HEK293 (cell line): ENCODE measurements around the gene POLL.

ENCODE experiments used
- CTCF ChIA-PET: fragments of 350-600 bp; formaldehyde crosslinking; extraction: SDS; loops from one replicate; lab custom pipeline; 2021; ENCODE audit warnings: antibody characterized with exemption; lab: Yijun Ruan, JAX
- POLR2A ChIA-PET: fragments of 300-600 bp; formaldehyde crosslinking; extraction: SDS; loops from one replicate; lab custom pipeline; 2020; ENCODE audit warnings: antibody characterized with exemption, inconsistent platforms; lab: Yijun Ruan, JAX
- H3K27ac ChIP-seq: fragments of 200-500 bp; sonication (Bioruptor generic); 2 replicates; pipeline ENCODE4 v1.5.1; 2014; ENCODE audit warnings: low read depth, low read length, control low read depth, inconsistent platforms; ENCODE audit errors: extremely low read depth
- H3K36me3 ChIP-seq, 2 experiments: fragments of 200-500 bp in 1 of 2; sonication (Bioruptor generic) in 1 of 2; 1 replicate in 1 of 2; 2 replicates in 1 of 2; pipeline ENCODE4 v1.5.1; 2014 to 2017; ENCODE audit warnings: inconsistent platforms in 2 of 2, low read length in 2 of 2; ENCODE audit not compliant: control insufficient read depth in 2 of 2, insufficient read depth in 1 of 2
- H3K4me1 ChIP-seq: fragments of 200-500 bp; sonication (Bioruptor generic); 2 replicates; pipeline ENCODE4 v1.5.1; 2014; ENCODE audit warnings: mild to moderate bottlenecking, low read length, inconsistent platforms; ENCODE audit not compliant: control insufficient read depth, insufficient read depth
- H3K4me3 ChIP-seq: 2 replicates; pipeline ENCODE4 v1.5.1; 2011; ENCODE audit warnings: low read depth, mild to moderate bottlenecking, control low read depth, low read length, moderate library complexity
- H3K9me3 ChIP-seq: fragments of 200-500 bp; sonication (Bioruptor generic); 2 replicates; pipeline ENCODE4 v1.5.1; 2014; ENCODE audit warnings: low read depth, low read length, inconsistent platforms; ENCODE audit not compliant: control insufficient read depth, insufficient read depth
- GLI4 ChIP-seq: fragments of 450-650 bp; formaldehyde crosslinking; IDR thresholded peaks from 2 replicates; pipeline ENCODE4 v1.5.1; 2016; ENCODE audit warnings: missing biosample characterization, missing genetic modification characterization
- MEIS1 ChIP-seq: sonication (generic); formaldehyde crosslinking; IDR thresholded peaks from 2 replicates; pipeline ENCODE4 v1.8.1; 2022; ENCODE audit warnings: missing genetic modification reagents, mild to moderate bottlenecking, borderline replicate concordance
- OVOL3 ChIP-seq: fragments of 450-650 bp; formaldehyde crosslinking; IDR thresholded peaks from 2 replicates; pipeline ENCODE4 v1.5.1; 2016; ENCODE audit warnings: missing biosample characterization, missing genetic modification characterization
- SALL2 ChIP-seq: fragments of 450-650 bp; formaldehyde crosslinking; IDR thresholded peaks from 2 replicates; pipeline ENCODE4 v1.5.0; 2017; ENCODE audit warnings: missing biosample characterization, mild to moderate bottlenecking, missing genetic modification characterization, borderline replicate concordance
- ZNF121 ChIP-seq: fragments of 450-650 bp; formaldehyde crosslinking; IDR thresholded peaks from 2 replicates; pipeline ENCODE4 v1.5.1; 2016; ENCODE audit warnings: missing biosample characterization, missing genetic modification characterization
- ZNF266 ChIP-seq: fragments of 450-650 bp; formaldehyde crosslinking; IDR thresholded peaks from 2 replicates; pipeline ENCODE4 v1.5.1; 2016; ENCODE audit warnings: missing biosample characterization, missing genetic modification characterization, low read depth
- ZNF529 ChIP-seq: fragments of 450-650 bp; formaldehyde crosslinking; IDR thresholded peaks from 2 replicates; pipeline ENCODE4 v1.5.1; 2017; ENCODE audit warnings: missing genetic modification characterization, missing biosample characterization; ENCODE audit not compliant: insufficient replicate concordance
- ZNF530 ChIP-seq: fragments of 450-650 bp; formaldehyde crosslinking; IDR thresholded peaks from 2 replicates; pipeline ENCODE4 v1.5.1; 2016; ENCODE audit warnings: low read depth, missing biosample characterization, missing genetic modification characterization
- ZNF777 ChIP-seq: fragments of 450-650 bp; formaldehyde crosslinking; IDR thresholded peaks from 2 replicates; pipeline ENCODE4 v1.5.1; 2017; ENCODE audit warnings: missing biosample characterization, missing genetic modification characterization, borderline replicate concordance
- TF ChIP-seq, protein P1 (sequence below): sonication (generic); formaldehyde crosslinking; IDR thresholded peaks from 2 replicates; pipeline ENCODE4 v1.8.1; 2022; ENCODE audit warnings: mild to moderate bottlenecking, moderate library complexity, missing genetic modification reagents
- TF ChIP-seq, protein P2 (sequence below): fragments of 450-650 bp; formaldehyde crosslinking; IDR thresholded peaks from 2 replicates; pipeline ENCODE4 v1.5.1; 2016; ENCODE audit warnings: missing biosample characterization, missing genetic modification characterization
- TF ChIP-seq, protein P3 (sequence below): fragments of 450-650 bp; formaldehyde crosslinking; IDR thresholded peaks from 2 replicates; pipeline ENCODE4 v1.5.1; 2016; ENCODE audit warnings: missing biosample characterization, missing genetic modification characterization
- TF ChIP-seq, protein P4 (sequence below): fragments of 450-650 bp; formaldehyde crosslinking; IDR thresholded peaks from 2 replicates; pipeline ENCODE4 v1.5.1; 2016; ENCODE audit warnings: missing biosample characterization, missing genetic modification characterization
- TF ChIP-seq, protein P5 (sequence below): fragments of 450-650 bp; formaldehyde crosslinking; IDR thresholded peaks from 2 replicates; pipeline ENCODE4 v1.5.1; 2016; ENCODE audit warnings: missing biosample characterization, missing genetic modification characterization
- TF ChIP-seq, protein P6 (sequence below): fragments of 450-650 bp; formaldehyde crosslinking; IDR thresholded peaks from 2 replicates; pipeline ENCODE4 v1.5.1; 2016; ENCODE audit warnings: missing biosample characterization, missing genetic modification characterization
- TF ChIP-seq, protein P7 (sequence below): fragments of 450-650 bp; formaldehyde crosslinking; IDR thresholded peaks from 2 replicates; pipeline ENCODE4 v1.5.1; 2016; ENCODE audit warnings: missing biosample characterization, missing genetic modification characterization

POLL gene

DNA sequence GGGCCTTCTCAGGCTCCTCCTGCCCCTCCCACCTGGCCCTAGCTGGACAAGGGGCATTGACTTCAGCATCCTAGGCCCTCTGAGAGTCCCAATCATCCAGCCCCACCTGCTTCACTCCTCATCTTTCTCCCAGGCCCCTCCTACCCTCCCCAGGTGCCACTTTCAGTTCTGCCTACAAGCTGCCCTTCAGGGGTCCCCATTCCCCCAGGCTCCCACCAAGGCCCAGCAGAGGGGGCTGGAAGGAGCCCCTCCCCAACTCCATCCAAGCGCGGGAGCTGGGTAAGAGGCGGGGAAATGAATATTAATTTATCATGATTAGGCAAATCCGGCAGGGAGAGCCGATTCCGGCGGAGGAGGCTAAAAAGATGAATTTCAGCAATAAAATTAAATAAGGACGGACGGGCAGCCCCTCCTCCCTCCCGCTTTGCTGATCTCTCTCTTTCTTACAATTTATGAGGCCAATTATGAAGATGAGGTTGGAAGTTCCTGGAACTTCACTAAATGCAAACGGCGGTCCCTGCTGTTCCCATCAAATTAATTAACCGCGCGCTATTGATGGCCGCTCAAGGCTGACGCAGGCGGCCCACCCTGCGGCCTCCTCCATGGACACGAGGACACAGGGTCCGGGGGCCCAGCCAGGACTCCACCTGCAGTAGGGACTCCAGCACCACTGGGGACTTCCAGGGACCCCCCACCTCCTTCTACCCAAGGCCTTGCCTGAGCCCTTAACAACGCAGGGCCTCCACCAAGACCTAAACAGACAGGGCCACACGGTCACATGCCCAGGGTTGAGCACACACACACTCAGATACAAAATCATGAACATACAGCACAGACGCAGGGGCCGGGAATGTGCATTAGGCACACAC is 13.9 kb downstream of the POLL start:
- TF ChIP-seq SALL2 (tag by site-specific recombination) (no peak), ZNF529 (peak; percentile 74)
- Histone ChIP-seq H3K27ac (no peak overlapping the region), H3K9me3 (0 out of 2 replicates have a peak, but pooled peaks cover 2% of the 10 kb centered on the region), H3K4me1 (peaks cover 3% of the 10 kb centered on the region), H3K36me3 (peaks cover 0 to 13% of the 10 kb centered on the region in 2 experiments; a peak in 1 of 3 replicates), H3K4me3 (no peak overlapping the region)
- ChIA-PET CTCF (interaction anchor here (0.6 to 1.7 kb wide), 4 partner anchors 38 to 360 kb away, joined by 3 read pairs; no protein-coding TSS in a partner anchor), POLR2A (no interaction called here)

DNA sequence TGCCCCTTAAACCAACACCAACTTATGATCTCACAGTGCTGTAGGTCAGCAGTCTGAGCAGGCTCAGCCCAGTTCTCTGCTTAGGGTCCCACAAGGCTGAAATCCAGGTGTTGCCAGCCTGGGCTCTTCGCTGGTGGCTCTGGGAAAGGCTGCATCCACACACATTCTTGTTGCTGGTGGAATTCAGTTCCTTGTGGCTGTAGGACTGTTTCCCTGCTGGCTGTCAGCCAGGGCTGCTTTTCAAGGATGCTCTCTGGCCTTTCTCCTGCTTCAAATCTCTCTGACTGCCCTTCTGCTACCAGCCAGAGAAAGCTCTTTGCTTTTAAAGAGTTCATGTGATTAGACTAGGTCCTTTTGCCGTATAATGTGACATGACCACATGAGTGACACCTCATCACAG is 15.3 kb downstream of the POLL start:
- Histone ChIP-seq H3K4me3 (no peak overlapping the region), H3K27ac (no peak overlapping the region), H3K4me1 (peaks cover 3% of the 10 kb centered on the region), H3K9me3 (0 out of 2 replicates have a peak, but pooled peaks cover 2% of the 10 kb centered on the region), H3K36me3 (no peaks in the 10 kb centered on the region)
- POLR2A ChIA-PET: interaction anchor here (1.2 kb wide), 1 partner anchor 15 kb away, joined by 3 read pairs; the partner anchor contains the start of genes DPCD and POLL
- TF ChIP-seq, protein P1, sequence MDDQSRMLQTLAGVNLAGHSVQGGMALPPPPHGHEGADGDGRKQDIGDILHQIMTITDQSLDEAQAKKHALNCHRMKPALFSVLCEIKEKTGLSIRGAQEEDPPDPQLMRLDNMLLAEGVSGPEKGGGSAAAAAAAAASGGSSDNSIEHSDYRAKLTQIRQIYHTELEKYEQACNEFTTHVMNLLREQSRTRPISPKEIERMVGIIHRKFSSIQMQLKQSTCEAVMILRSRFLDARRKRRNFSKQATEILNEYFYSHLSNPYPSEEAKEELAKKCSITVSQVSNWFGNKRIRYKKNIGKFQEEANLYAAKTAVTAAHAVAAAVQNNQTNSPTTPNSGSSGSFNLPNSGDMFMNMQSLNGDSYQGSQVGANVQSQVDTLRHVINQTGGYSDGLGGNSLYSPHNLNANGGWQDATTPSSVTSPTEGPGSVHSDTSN (CRISPR knock-in tag): no peak
- TF ChIP-seq, protein P2, sequence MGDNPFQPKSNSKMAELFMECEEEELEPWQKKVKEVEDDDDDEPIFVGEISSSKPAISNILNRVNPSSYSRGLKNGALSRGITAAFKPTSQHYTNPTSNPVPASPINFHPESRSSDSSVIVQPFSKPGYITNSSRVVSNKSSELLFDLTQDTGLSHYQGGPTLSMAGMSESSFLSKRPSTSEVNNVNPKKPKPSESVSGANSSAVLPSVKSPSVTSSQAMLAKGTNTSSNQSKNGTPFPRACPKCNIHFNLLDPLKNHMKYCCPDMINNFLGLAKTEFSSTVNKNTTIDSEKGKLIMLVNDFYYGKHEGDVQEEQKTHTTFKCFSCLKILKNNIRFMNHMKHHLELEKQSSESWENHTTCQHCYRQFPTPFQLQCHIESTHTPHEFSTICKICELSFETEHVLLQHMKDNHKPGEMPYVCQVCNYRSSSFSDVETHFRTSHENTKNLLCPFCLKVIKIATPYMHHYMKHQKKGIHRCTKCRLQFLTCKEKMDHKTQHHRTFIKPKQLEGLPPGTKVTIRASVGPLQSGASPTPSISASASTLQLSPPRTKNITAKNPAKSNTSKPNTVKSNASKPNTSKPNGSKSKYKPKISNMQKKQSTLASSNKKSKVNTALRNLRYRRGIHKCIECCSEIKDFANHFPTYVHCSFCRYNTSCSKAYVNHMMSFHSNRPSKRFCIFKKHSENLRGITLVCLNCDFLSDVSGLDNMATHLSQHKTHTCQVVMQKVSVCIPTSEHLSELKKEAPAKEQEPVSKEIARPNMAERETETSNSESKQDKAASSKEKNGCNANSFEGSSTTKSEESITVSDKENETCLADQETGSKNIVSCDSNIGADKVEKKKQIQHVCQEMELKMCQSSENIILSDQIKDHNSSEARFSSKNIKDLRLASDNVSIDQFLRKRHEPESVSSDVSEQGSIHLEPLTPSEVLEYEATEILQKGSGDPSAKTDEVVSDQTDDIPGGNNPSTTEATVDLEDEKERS (tag by site-specific recombination): peak; percentile 95
- TF ChIP-seq, protein P3, sequence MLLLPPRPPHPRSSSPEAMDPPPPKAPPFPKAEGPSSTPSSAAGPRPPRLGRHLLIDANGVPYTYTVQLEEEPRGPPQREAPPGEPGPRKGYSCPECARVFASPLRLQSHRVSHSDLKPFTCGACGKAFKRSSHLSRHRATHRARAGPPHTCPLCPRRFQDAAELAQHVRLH (tag by site-specific recombination): peak; percentile 60; the same call in 1 of the 2 replicates
- TF ChIP-seq, protein P4, sequence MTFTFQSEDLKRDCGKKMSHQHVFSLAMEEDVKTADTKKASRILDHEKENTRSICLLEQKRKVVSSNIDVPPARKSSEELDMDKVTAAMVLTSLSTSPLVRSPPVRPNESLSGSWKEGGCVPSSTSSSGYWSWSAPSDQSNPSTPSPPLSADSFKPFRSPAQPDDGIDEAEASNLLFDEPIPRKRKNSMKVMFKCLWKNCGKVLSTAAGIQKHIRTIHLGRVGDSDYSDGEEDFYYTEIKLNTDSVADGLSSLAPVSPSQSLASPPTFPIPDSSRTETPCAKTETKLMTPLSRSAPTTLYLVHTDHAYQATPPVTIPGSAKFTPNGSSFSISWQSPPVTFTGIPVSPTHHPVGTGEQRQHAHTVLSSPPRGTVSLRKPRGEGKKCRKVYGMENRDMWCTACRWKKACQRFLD (tag by site-specific recombination): no peak
- TF ChIP-seq ZNF121: peak; percentile 34; the same call in 1 of the 2 replicates
- CTCF ChIA-PET: interaction anchor here (1.2 to 3.8 kb wide), 4 partner anchors 106 to 359 kb away, joined by 3 to 77 read pairs (median 4); no protein-coding TSS in a partner anchor

DNA sequence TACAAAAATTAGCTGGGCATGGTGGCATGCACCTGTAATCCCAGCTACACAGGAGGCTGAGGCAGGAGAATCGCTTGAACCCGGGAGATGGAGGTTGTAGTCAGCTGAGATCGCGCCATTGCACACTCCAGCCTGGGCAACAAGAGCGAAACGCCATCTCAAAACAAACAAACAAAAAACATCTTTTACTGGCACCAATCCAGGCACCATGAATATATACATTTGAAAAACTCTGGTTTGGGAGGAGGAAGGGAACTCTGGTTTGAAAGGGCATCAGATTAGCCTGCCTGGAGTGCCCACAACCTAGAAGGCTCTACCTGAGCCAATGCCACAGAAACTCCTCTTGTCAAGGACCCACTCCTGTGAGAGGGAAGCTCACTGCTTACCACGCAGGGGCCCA is 15.9 kb downstream of the POLL start:
- Histone ChIP-seq H3K36me3 (no peaks in the 10 kb centered on the region), H3K27ac (no peak overlapping the region), H3K4me1 (peaks cover 3% of the 10 kb centered on the region), H3K4me3 (no peak overlapping the region), H3K9me3 (0 out of 2 replicates have a peak, but pooled peaks cover 2% of the 10 kb centered on the region)
- ChIA-PET POLR2A (interaction anchor here (1.1 to 1.2 kb wide), 2 partner anchors 16 kb away, joined by 3 read pairs; partner anchors contain the start of genes DPCD and POLL), CTCF (interaction anchor here (0.6 to 3.8 kb wide), 8 partner anchors 25 to 358 kb away, joined by 3 to 77 read pairs (median 4); no protein-coding TSS in a partner anchor)
- TF ChIP-seq MEIS1 (CRISPR knock-in tag): no peak
- TF ChIP-seq ZNF777 (tag by site-specific recombination): no peak
- no peak for TF ChIP-seq ZNF530 (tag by site-specific recombination)
- TF ChIP-seq, protein P5, sequence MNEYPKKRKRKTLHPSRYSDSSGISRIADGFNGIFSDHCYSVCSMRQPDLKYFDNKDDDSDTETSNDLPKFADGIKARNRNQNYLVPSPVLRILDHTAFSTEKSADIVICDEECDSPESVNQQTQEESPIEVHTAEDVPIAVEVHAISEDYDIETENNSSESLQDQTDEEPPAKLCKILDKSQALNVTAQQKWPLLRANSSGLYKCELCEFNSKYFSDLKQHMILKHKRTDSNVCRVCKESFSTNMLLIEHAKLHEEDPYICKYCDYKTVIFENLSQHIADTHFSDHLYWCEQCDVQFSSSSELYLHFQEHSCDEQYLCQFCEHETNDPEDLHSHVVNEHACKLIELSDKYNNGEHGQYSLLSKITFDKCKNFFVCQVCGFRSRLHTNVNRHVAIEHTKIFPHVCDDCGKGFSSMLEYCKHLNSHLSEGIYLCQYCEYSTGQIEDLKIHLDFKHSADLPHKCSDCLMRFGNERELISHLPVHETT (tag by site-specific recombination): no peak
- TF ChIP-seq GLI4: no peak
- no peak for TF ChIP-seq ZNF266 (tag by site-specific recombination)
- TF ChIP-seq OVOL3 (tag by site-specific recombination): no peak
- TF ChIP-seq, protein P6, sequence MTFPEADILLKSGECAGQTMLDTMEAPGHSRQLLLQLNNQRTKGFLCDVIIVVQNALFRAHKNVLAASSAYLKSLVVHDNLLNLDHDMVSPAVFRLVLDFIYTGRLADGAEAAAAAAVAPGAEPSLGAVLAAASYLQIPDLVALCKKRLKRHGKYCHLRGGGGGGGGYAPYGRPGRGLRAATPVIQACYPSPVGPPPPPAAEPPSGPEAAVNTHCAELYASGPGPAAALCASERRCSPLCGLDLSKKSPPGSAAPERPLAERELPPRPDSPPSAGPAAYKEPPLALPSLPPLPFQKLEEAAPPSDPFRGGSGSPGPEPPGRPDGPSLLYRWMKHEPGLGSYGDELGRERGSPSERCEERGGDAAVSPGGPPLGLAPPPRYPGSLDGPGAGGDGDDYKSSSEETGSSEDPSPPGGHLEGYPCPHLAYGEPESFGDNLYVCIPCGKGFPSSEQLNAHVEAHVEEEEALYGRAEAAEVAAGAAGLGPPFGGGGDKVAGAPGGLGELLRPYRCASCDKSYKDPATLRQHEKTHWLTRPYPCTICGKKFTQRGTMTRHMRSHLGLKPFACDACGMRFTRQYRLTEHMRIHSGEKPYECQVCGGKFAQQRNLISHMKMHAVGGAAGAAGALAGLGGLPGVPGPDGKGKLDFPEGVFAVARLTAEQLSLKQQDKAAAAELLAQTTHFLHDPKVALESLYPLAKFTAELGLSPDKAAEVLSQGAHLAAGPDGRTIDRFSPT (tag by site-specific recombination): no peak
- TF ChIP-seq, protein P7, sequence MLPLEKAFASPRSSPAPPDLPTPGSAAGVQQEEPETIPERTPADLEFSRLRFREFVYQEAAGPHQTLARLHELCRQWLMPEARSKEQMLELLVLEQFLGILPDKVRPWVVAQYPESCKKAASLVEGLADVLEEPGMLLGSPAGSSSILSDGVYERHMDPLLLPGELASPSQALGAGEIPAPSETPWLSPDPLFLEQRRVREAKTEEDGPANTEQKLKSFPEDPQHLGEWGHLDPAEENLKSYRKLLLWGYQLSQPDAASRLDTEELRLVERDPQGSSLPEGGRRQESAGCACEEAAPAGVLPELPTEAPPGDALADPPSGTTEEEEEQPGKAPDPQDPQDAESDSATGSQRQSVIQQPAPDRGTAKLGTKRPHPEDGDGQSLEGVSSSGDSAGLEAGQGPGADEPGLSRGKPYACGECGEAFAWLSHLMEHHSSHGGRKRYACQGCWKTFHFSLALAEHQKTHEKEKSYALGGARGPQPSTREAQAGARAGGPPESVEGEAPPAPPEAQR (tag by site-specific recombination): no peak
